Endothelial cell (in vitro differentiated cells): ENCODE results near the gene DNAJC8. TPM values are rescaled to one million over a fixed set of nuclear protein-coding genes. Genes with fewer than 3 reads are reported as not detected.

Source experiments
- DNase-seq: peaks from one replicate; pipeline ENCODE4 v3.0.0; 2021; ENCODE audit warnings: low spot score
- H3K27ac Mint-ChIP-seq: one replicate; pipeline ENCODE4 v1.8.0; 2021; ENCODE audit warnings: mixed read lengths, inconsistent platforms; ENCODE audit not compliant: unreplicated experiment
- H3K27me3 Mint-ChIP-seq: one replicate; pipeline ENCODE4 v1.8.0; 2021; ENCODE audit warnings: mild to moderate bottlenecking, moderate library complexity, mixed read lengths, inconsistent platforms; ENCODE audit not compliant: unreplicated experiment
- H3K36me3 Mint-ChIP-seq: one replicate; pipeline ENCODE4 v1.8.0; 2021; ENCODE audit warnings: mild to moderate bottlenecking, low read depth, mixed read lengths, inconsistent platforms; ENCODE audit not compliant: unreplicated experiment
- H3K4me1 Mint-ChIP-seq: one replicate; pipeline ENCODE4 v1.8.0; 2021; ENCODE audit warnings: mild to moderate bottlenecking, mixed read lengths, inconsistent platforms; ENCODE audit not compliant: unreplicated experiment
- H3K4me3 Mint-ChIP-seq: one replicate; pipeline ENCODE4 v1.8.0; 2021; ENCODE audit warnings: mild to moderate bottlenecking, mixed read lengths, inconsistent platforms; ENCODE audit not compliant: unreplicated experiment
- H3K9me3 Mint-ChIP-seq: one replicate; pipeline ENCODE4 v1.8.0; 2021; ENCODE audit warnings: mixed read lengths, inconsistent platforms; ENCODE audit not compliant: unreplicated experiment
- total RNA-seq: library from RNA; stranded (reverse); fragmentation: NEBNext Ultra II Directional; extraction: Animal tissue kit (Norgen Biotek cat#: 25700); gene quantifications from one replicate; pipeline ENCODE4 v1.2.1, GENCODE V29; 2021; ENCODE audit not compliant: unreplicated experiment
- TF ChIP-seq, protein P1 (sequence below): fragments of 200-600 bp; sonication (generic); IDR thresholded peaks from one replicate; pipeline ENCODE4 v1.5.0; 2021; ENCODE audit warnings: antibody characterized with exemption; ENCODE audit not compliant: unreplicated experiment

DNAJC8 gene
- total RNA-seq, 1 donor from 2014 or later: 99.0 TPM

DNA sequence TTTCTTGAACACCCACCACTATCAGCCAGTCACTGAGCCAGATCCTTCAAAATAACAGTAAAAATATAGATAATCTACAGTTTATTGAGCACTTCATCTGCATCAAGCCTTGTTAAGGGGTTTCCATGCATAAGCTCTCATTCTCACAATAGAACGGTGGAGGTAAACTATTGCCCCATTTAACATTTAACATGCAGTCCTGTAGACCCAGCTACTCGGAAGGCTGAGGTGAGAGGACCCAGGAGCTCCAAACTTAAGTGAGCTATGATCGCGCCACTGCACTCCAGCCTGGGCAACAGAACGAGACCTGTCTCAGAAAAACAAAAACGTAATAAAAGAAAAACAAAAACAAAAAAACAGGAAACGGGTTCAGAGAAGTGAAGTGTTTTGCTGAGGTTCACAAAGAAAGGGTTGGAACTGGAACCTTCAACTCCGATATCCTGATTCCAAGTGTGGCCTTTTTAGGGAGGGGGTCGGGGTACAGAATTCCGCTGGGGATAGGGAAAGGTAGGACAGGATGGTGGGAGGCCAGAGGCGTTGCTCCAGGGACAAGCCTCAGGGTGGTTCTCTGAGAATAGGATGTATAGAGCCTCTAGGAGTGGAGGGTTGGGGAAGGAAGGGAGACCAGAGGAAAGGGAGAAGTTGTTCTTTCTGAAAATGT, 14.9 kb upstream of the DNAJC8 start:
- Mint-ChIP-seq H3K36me3 (no peaks in the 10 kb centered on the region), H3K4me1 (peaks cover 44% of the 10 kb centered on the region), H3K27me3 (no peaks in the 10 kb centered on the region), H3K9me3 (no peaks in the 10 kb centered on the region), H3K4me3 (peak overlapping the region; percentile 91), H3K27ac (peak overlapping the region; percentile 100)
- DNase-seq: no peak
- TF ChIP-seq, protein P1, sequence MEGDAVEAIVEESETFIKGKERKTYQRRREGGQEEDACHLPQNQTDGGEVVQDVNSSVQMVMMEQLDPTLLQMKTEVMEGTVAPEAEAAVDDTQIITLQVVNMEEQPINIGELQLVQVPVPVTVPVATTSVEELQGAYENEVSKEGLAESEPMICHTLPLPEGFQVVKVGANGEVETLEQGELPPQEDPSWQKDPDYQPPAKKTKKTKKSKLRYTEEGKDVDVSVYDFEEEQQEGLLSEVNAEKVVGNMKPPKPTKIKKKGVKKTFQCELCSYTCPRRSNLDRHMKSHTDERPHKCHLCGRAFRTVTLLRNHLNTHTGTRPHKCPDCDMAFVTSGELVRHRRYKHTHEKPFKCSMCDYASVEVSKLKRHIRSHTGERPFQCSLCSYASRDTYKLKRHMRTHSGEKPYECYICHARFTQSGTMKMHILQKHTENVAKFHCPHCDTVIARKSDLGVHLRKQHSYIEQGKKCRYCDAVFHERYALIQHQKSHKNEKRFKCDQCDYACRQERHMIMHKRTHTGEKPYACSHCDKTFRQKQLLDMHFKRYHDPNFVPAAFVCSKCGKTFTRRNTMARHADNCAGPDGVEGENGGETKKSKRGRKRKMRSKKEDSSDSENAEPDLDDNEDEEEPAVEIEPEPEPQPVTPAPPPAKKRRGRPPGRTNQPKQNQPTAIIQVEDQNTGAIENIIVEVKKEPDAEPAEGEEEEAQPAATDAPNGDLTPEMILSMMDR: no peak

DNA sequence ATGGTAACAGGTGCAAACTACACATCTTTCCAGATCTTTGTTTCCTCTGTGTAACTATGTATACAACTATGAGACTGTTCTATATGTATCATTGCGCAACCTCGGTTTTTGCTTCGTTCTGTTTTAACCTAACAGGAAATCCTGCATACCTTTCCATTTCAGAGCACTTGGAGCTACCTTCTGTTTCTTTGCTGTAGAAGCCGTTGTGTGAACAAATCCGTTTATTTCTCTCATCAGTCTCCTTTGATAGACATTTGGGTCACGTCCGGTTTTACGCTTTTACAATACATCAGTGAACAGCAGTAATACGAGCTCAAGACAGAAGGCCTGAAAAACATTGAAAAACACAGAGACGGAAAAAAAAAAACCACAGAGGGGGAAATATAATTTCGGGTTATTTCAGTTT, 13.6 kb upstream of the DNAJC8 start:
- Mint-ChIP-seq H3K4me1 (peaks cover 45% of the 10 kb centered on the region), H3K36me3 (no peaks in the 10 kb centered on the region), H3K4me3 (peak overlapping the region; percentile 91), H3K9me3 (no peaks in the 10 kb centered on the region), H3K27ac (peak overlapping the region; percentile 99), H3K27me3 (no peaks in the 10 kb centered on the region)
- TF ChIP-seq, protein P1: no peak
- DNase-seq: no peak

DNA sequence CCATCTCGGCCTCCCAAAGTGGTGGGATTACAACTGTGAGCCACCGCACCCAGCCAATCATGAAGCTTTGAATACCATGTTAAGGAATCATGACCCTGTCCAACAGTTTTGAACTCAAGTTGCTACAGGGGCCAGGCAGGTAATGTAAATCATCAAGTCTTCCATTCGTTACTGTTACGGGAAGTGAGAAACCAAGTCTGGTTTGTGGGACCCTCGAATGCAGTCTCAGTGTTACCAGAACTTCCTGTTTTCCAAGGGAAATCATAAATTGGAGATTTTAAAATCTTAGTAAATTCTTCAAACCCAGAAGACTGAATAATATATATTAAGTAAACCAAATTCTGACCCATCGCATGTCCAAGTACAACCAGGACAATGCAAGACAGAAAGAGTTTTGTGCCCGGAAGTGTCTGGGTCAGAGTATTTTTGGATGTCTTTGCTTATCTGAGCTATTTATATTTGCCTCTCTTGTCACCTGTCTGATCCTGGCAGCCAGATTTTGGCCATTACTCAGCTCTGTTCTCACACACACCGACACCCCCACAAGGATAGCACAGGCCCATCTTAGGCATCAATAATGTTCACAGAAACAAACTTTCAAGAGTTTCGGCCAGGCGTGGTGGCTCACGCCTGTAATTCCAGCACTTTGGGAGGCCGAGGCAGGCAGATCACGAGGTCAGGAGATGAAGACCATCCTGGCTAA, 11.9 kb upstream of the DNAJC8 start:
- no peaks in the 10 kb centered on the region for H3K36me3 Mint-ChIP-seq
- peak overlapping the region; percentile 78 for H3K27ac Mint-ChIP-seq
- H3K4me3 Mint-ChIP-seq: peak overlapping the region; percentile 37
- TF ChIP-seq, protein P1: no peak
- no peaks in the 10 kb centered on the region for H3K9me3 Mint-ChIP-seq
- H3K4me1 Mint-ChIP-seq: peaks cover 45% of the 10 kb centered on the region
- DNase-seq: no peak
- H3K27me3 Mint-ChIP-seq: no peaks in the 10 kb centered on the region

DNA sequence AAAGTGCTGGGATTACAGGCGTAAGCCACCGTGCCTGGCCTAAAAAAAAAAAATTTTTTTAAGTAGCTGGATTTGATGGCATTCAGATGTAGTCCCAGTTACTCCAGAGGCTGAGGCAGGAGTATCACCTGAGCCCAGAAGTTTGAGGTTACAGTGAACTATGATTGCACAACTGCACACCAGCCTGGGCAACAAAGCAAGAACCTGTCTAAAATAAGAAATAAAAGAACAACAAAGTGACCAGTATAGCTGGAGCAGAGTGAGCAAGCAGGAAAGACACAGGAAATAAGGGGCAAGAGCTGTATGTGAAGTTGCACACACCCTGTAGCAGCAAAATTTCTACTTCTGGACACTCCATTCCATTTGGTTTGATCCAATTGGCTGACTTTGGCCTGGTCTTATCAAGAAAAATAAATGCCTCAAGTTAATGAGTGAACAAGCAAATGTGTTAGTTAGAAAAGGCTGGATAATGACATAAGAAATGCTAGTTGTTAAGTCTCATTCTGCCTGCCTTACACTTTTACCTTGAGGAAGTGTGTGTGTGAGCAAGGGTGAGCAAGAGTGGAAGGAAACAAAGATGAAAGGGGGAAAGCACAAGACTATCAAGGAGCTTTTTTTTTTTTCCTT, 11.0 kb upstream of the DNAJC8 start:
- no peak for DNase-seq
- peak overlapping the region; percentile 75 for H3K4me3 Mint-ChIP-seq
- no peaks in the 10 kb centered on the region for H3K36me3 Mint-ChIP-seq
- peak overlapping the region; percentile 89 for H3K27ac Mint-ChIP-seq
- no peaks in the 10 kb centered on the region for H3K9me3 Mint-ChIP-seq
- no peaks in the 10 kb centered on the region for H3K27me3 Mint-ChIP-seq
- H3K4me1 Mint-ChIP-seq: peaks cover 37% of the 10 kb centered on the region
- TF ChIP-seq, protein P1: no peak
